Measurements from ENCODE around the gene HTR6.

GRCh38 chr1:19632211-19632610, 32.5 kb upstream of the HTR6 start:
- TF ChIP-seq, protein P1, sequence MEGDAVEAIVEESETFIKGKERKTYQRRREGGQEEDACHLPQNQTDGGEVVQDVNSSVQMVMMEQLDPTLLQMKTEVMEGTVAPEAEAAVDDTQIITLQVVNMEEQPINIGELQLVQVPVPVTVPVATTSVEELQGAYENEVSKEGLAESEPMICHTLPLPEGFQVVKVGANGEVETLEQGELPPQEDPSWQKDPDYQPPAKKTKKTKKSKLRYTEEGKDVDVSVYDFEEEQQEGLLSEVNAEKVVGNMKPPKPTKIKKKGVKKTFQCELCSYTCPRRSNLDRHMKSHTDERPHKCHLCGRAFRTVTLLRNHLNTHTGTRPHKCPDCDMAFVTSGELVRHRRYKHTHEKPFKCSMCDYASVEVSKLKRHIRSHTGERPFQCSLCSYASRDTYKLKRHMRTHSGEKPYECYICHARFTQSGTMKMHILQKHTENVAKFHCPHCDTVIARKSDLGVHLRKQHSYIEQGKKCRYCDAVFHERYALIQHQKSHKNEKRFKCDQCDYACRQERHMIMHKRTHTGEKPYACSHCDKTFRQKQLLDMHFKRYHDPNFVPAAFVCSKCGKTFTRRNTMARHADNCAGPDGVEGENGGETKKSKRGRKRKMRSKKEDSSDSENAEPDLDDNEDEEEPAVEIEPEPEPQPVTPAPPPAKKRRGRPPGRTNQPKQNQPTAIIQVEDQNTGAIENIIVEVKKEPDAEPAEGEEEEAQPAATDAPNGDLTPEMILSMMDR (IDR thresholded peaks at IDR 0.05 in 4 of 5, conservative IDR thresholded peaks at IDR 0.05 in 1 of 5), result no peak
- no peak for TF ChIP-seq POLR2A (IDR thresholded peaks at IDR 0.05)

All from gastrocnemius medialis (tissue), 4 donors.